HG02840 (cell line): Measurements from ENCODE around the gene COL10A1.

Source experiments
- ATAC-seq: cut with Tn5 transposase; IDR thresholded peaks from one replicate; pipeline ENCODE4 v1.9.1; 2021; ENCODE audit warnings: mild to moderate bottlenecking, moderate library complexity, moderate number of reproducible peaks; ENCODE audit not compliant: unreplicated experiment, low FRiP score

COL10A1 gene

GRCh38 chr6:116088946-116089345 lies 37.0 kb downstream of the COL10A1 start:
- ATAC-seq = no peak

- ATAC-seq = peak; percentile 95
Measured at GRCh38 chr6:116087437-116088027, 38.4 kb downstream of the COL10A1 start.

GRCh38 chr6:116084284-116084683 lies 41.6 kb downstream of the COL10A1 start:
- ATAC-seq = no peak

- no peak for ATAC-seq
Measured at GRCh38 chr6:116083052-116083451, 42.9 kb downstream of the COL10A1 start.

GRCh38 chr6:116078945-116079344 lies 47.0 kb downstream of the COL10A1 start:
- ATAC-seq = no peak

GRCh38 chr6:116078522-116078921 lies 47.4 kb downstream of the COL10A1 start:
- ATAC-seq = no peak

- ATAC-seq = no peak
Measured at GRCh38 chr6:116074732-116075390, 51.1 kb downstream of the COL10A1 start.

GRCh38 chr6:116073765-116074440 lies 52.0 kb downstream of the COL10A1 start:
- no peak for ATAC-seq

- ATAC-seq = no peak
Measured at GRCh38 chr6:116072368-116072767, 53.6 kb downstream of the COL10A1 start.

GRCh38 chr6:116070616-116071389 lies 55.1 kb downstream of the COL10A1 start:
- ATAC-seq = no peak

- no peak for ATAC-seq
Measured at GRCh38 chr6:116070101-116070500, 55.8 kb downstream of the COL10A1 start.
